Measurements from ENCODE around the gene WDR59.

DNA sequence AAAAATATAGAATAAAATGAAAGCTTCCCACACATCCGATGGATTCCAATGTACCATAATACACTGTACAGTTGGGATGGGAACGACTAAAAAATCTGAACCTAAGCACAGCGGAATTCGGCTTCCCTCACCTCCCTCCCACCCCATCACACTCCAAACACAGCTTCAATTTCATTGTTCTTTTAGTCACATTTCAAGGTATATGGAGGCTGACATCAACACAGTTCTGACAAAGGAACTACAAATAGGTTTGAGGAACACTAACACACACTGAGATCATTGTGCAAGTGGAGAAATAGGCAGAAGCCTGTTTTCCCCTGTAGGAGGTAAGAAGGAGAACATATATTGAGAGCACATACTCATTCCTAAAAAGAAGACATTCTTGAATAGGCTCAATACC, 85.1 kb downstream of the WDR59 start:
- TF ChIP-seq POLR2A (IDR thresholded peaks at IDR 0.05) = no peak
- TF ChIP-seq, protein P1, sequence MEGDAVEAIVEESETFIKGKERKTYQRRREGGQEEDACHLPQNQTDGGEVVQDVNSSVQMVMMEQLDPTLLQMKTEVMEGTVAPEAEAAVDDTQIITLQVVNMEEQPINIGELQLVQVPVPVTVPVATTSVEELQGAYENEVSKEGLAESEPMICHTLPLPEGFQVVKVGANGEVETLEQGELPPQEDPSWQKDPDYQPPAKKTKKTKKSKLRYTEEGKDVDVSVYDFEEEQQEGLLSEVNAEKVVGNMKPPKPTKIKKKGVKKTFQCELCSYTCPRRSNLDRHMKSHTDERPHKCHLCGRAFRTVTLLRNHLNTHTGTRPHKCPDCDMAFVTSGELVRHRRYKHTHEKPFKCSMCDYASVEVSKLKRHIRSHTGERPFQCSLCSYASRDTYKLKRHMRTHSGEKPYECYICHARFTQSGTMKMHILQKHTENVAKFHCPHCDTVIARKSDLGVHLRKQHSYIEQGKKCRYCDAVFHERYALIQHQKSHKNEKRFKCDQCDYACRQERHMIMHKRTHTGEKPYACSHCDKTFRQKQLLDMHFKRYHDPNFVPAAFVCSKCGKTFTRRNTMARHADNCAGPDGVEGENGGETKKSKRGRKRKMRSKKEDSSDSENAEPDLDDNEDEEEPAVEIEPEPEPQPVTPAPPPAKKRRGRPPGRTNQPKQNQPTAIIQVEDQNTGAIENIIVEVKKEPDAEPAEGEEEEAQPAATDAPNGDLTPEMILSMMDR (IDR thresholded peaks at IDR 0.05) = no peak

All from right lobe of liver (tissue), 4 donors.